Parathyroid adenoma (tissue), 2 donors: ENCODE data around the gene FSIP1.

Experiments used
- H2AFZ ChIP-seq: fragments of 300-600 bp; sonication (generic); one replicate; pipeline ENCODE4 v1.7.0; 2017; ENCODE audit warnings: antibody characterized with exemption, mild to moderate bottlenecking
- H3K27ac ChIP-seq: fragments of 300-600 bp; sonication (generic); one replicate; pipeline ENCODE4 v1.7.0; 2017
- H3K27me3 ChIP-seq: fragments of 300-600 bp; sonication (generic); one replicate; pipeline ENCODE4 v1.7.0; 2017; ENCODE audit warnings: low read length; ENCODE audit not compliant: control insufficient read depth, insufficient read depth
- H3K36me3 ChIP-seq: fragments of 300-600 bp; sonication (generic); one replicate; pipeline ENCODE4 v1.7.0; 2017; ENCODE audit warnings: low read length; ENCODE audit not compliant: control insufficient read depth, insufficient read depth
- H3K4me1 ChIP-seq: fragments of 300-600 bp; sonication (generic); one replicate; pipeline ENCODE4 v1.7.0; 2017; ENCODE audit warnings: control low read depth
- H3K4me2 ChIP-seq: fragments of 300-600 bp; sonication (generic); one replicate; pipeline ENCODE4 v1.7.0; 2017; ENCODE audit warnings: low read length
- H3K4me3 ChIP-seq: fragments of 300-600 bp; sonication (generic); one replicate; pipeline ENCODE4 v1.7.0; 2017; ENCODE audit warnings: low read depth, low read length
- H3K79me2 ChIP-seq: fragments of 300-600 bp; sonication (generic); one replicate; pipeline ENCODE4 v1.7.0; 2017; ENCODE audit warnings: control low read depth
- H3K9ac ChIP-seq: fragments of 300-600 bp; sonication (generic); one replicate; pipeline ENCODE4 v1.7.0; 2017; ENCODE audit warnings: mild to moderate bottlenecking
- H3K9me3 ChIP-seq: fragments of 300-600 bp; sonication (generic); one replicate; pipeline ENCODE4 v1.7.0; 2017; ENCODE audit warnings: low read length; ENCODE audit not compliant: control insufficient read depth
- CTCF ChIP-seq: fragments of 300-600 bp; sonication (generic); IDR thresholded peaks from one replicate; pipeline ENCODE4 v1.7.0; 2017; ENCODE audit warnings: antibody characterized with exemption, mild to moderate bottlenecking
- donor health status: primary hyperparathyroidism.

The FSIP1 gene

GRCh38 chr15:39808909-39809308, 26.3 kb upstream of the FSIP1 start:
- Histone ChIP-seq H3K4me3 (no peak overlapping the region), H3K36me3 (no peaks in the 10 kb centered on the region), H3K9ac (no peak overlapping the region), H3K4me2 (no peak overlapping the region), H3K9me3 (no peaks in the 10 kb centered on the region), H3K27ac (no peak overlapping the region), H2AFZ (no peak overlapping the region), H3K4me1 (no peaks in the 10 kb centered on the region), H3K79me2 (no peaks in the 10 kb centered on the region), H3K27me3 (no peaks in the 10 kb centered on the region)
- no peak for TF ChIP-seq CTCF

GRCh38 chr15:39807791-39808190, 25.1 kb upstream of the FSIP1 start:
- no peak overlapping the region for H2AFZ ChIP-seq
- H3K27ac ChIP-seq = no peak overlapping the region
- H3K36me3 ChIP-seq = no peaks in the 10 kb centered on the region
- no peak overlapping the region for H3K4me2 ChIP-seq
- H3K79me2 ChIP-seq = no peaks in the 10 kb centered on the region
- no peak for TF ChIP-seq CTCF
- no peaks in the 10 kb centered on the region for H3K4me1 ChIP-seq
- no peaks in the 10 kb centered on the region for H3K27me3 ChIP-seq
- no peaks in the 10 kb centered on the region for H3K9me3 ChIP-seq
- no peak overlapping the region for H3K9ac ChIP-seq
- no peak overlapping the region for H3K4me3 ChIP-seq

GRCh38 chr15:39804026-39804425, 21.4 kb upstream of the FSIP1 start:
- H3K4me1 ChIP-seq = no peaks in the 10 kb centered on the region

GRCh38 chr15:39803016-39803415, 20.4 kb upstream of the FSIP1 start:
- no peak overlapping the region for H3K9ac ChIP-seq
- no peak overlapping the region for H2AFZ ChIP-seq
- no peaks in the 10 kb centered on the region for H3K79me2 ChIP-seq
- no peaks in the 10 kb centered on the region for H3K27me3 ChIP-seq
- H3K9me3 ChIP-seq = no peaks in the 10 kb centered on the region
- no peak overlapping the region for H3K27ac ChIP-seq
- TF ChIP-seq CTCF = no peak
- H3K36me3 ChIP-seq = no peaks in the 10 kb centered on the region
- no peak overlapping the region for H3K4me2 ChIP-seq
- H3K4me1 ChIP-seq = no peaks in the 10 kb centered on the region
- H3K4me3 ChIP-seq = no peak overlapping the region

More at GRCh38 chr15:39804026-39804425, 21.4 kb upstream of the FSIP1 start:
- Histone ChIP-seq H3K9ac (no peak overlapping the region), H2AFZ (no peak overlapping the region), H3K27me3 (no peaks in the 10 kb centered on the region), H3K9me3 (no peaks in the 10 kb centered on the region), H3K4me2 (no peak overlapping the region), H3K27ac (no peak overlapping the region), H3K36me3 (no peaks in the 10 kb centered on the region), H3K4me3 (no peak overlapping the region), H3K79me2 (no peaks in the 10 kb centered on the region)
- no peak for TF ChIP-seq CTCF

GRCh38 chr15:39801641-39802309, 19.1 kb upstream of the FSIP1 start:
- Histone ChIP-seq H3K4me2 (no peak overlapping the region), H3K4me1 (no peaks in the 10 kb centered on the region), H3K79me2 (no peaks in the 10 kb centered on the region), H3K27me3 (no peaks in the 10 kb centered on the region), H3K27ac (no peak overlapping the region), H3K9ac (no peak overlapping the region), H3K4me3 (no peak overlapping the region), H3K9me3 (no peaks in the 10 kb centered on the region), H3K36me3 (no peaks in the 10 kb centered on the region), H2AFZ (no peak overlapping the region)
- TF ChIP-seq CTCF = no peak
